GM23338 (cell line): ENCODE results near the gene RABIF. TPM values are rescaled to one million over a fixed set of nuclear protein-coding genes. Genes with fewer than 3 reads are reported as not detected.

Experiments
- ATAC-seq: fragments of 200-7000 bp; cut with Tn5 transposase; 3 replicates; pipeline ENCODE4 v1.9.1; 2020
- DNase-seq: peaks from one replicate; pipeline ENCODE4 v3.0.0-alpha.2; 2015; ENCODE audit warnings: low spot score
- H2AFZ ChIP-seq: fragments of 200-600 bp; sonication (generic); 2 replicates; pipeline ENCODE4 v1.8.0; 2016; ENCODE audit warnings: antibody characterized with exemption, mild to moderate bottlenecking, moderate library complexity
- H3F3A ChIP-seq: fragments of 200-600 bp; sonication (generic); replicated peaks from 2 replicates; pipeline ENCODE4 v1.8.0; 2017; ENCODE audit warnings: antibody characterized with exemption, mixed run types, low read depth
- H3K27ac ChIP-seq: fragments of 200-600 bp; sonication (generic); 2 replicates; pipeline ENCODE4 v1.6.1; 2016; ENCODE audit warnings: low read depth
- H3K27me3 ChIP-seq: fragments of 200-600 bp; sonication (generic); 2 replicates; pipeline ENCODE4 v1.8.0; 2016; ENCODE audit warnings: mild to moderate bottlenecking, mixed run types, moderate library complexity; ENCODE audit not compliant: insufficient read depth
- H3K36me3 ChIP-seq: fragments of 200-600 bp; sonication (generic); 2 replicates; pipeline ENCODE4 v1.8.0; 2016; ENCODE audit warnings: mild to moderate bottlenecking; ENCODE audit not compliant: insufficient read depth
- H3K4me1 ChIP-seq: fragments of 200-600 bp; sonication (generic); 2 replicates; pipeline ENCODE4 v1.8.0; 2016; ENCODE audit warnings: mild to moderate bottlenecking, moderate library complexity; ENCODE audit not compliant: insufficient read depth
- H3K4me2 ChIP-seq: fragments of 200-600 bp; sonication (generic); 2 replicates; pipeline ENCODE4 v1.7.1; 2017; ENCODE audit warnings: mixed run types
- H3K4me3 ChIP-seq: fragments of 200-600 bp; sonication (generic); 2 replicates; pipeline ENCODE4 v1.6.1; 2016; ENCODE audit warnings: mixed run types
- H3K79me2 ChIP-seq: fragments of 200-600 bp; sonication (generic); replicated peaks from 2 replicates; pipeline ENCODE4 v1.8.0; 2017; ENCODE audit warnings: mild to moderate bottlenecking; ENCODE audit not compliant: insufficient read depth
- H3K9me2 ChIP-seq: fragments of 200-600 bp; sonication (generic); 2 replicates; pipeline ENCODE4 v1.8.0; 2017; ENCODE audit not compliant: insufficient read depth
- H4K20me1 ChIP-seq: fragments of 200-600 bp; sonication (generic); replicated peaks from 2 replicates; pipeline ENCODE4 v1.8.0; 2017; ENCODE audit warnings: mild to moderate bottlenecking; ENCODE audit not compliant: insufficient read depth
- H3K27ac Mint-ChIP-seq: 2 replicates; pipeline ENCODE4 v1.8.0; 2020; ENCODE audit warnings: inconsistent platforms, mild to moderate bottlenecking, moderate library complexity, mixed read lengths
- H3K27me3 Mint-ChIP-seq: 3 replicates; pipeline ENCODE4 v1.8.0; 2022; ENCODE audit warnings: low read depth, mild to moderate bottlenecking, moderate library complexity, mixed read lengths, inconsistent platforms; ENCODE audit not compliant: insufficient read depth, poor library complexity
- H3K36me3 Mint-ChIP-seq: 3 replicates; pipeline ENCODE4 v1.8.0; 2021; ENCODE audit warnings: low read depth, mild to moderate bottlenecking, inconsistent platforms, moderate library complexity, mixed read lengths
- H3K4me1 Mint-ChIP-seq: 3 replicates; pipeline ENCODE4 v1.8.0; 2020; ENCODE audit warnings: mild to moderate bottlenecking, inconsistent platforms, mixed read lengths
- H3K4me3 Mint-ChIP-seq: 3 replicates; pipeline ENCODE4 v1.8.0; 2021; ENCODE audit warnings: moderate library complexity, mild to moderate bottlenecking, inconsistent platforms, mixed read lengths
- H3K9me3 Mint-ChIP-seq: 3 replicates; pipeline ENCODE4 v1.8.0; 2020; ENCODE audit warnings: moderate library complexity, mild to moderate bottlenecking, inconsistent platforms, mixed read lengths
- CREB1 ChIP-seq: fragments of 250-450 bp; sonication (Bioruptor Pico); IDR thresholded peaks from 2 replicates; pipeline ENCODE4 v1.5.0; 2020; ENCODE audit warnings: low read depth, mild to moderate bottlenecking, moderate library complexity
- EZH2 ChIP-seq: fragments of 200-600 bp; sonication (generic); IDR thresholded peaks from one replicate; pipeline ENCODE4 v1.8.0; 2017; ENCODE audit warnings: antibody characterized with exemption, mild to moderate bottlenecking, low read depth; ENCODE audit not compliant: unreplicated experiment
- EZH2phosphoT487 ChIP-seq: fragments of 200-600 bp; sonication (generic); IDR thresholded peaks from one replicate; pipeline ENCODE4 v1.8.1; 2018; ENCODE audit warnings: antibody characterized with exemption; ENCODE audit not compliant: unreplicated experiment
- JUNB ChIP-seq: IDR thresholded peaks from one replicate; pipeline ENCODE4 v1.6.1; 2016; ENCODE audit warnings: antibody characterized with exemption; ENCODE audit not compliant: unreplicated experiment
- NANOG ChIP-seq: IDR thresholded peaks from 2 replicates; pipeline ENCODE4 v1.6.1; 2016; ENCODE audit warnings: antibody characterized with exemption, borderline replicate concordance
- POLR2AphosphoS5 ChIP-seq: IDR thresholded peaks from 2 replicates; pipeline ENCODE4 v1.6.1; 2016; ENCODE audit warnings: antibody characterized with exemption, low read depth
- STAT1 ChIP-seq: IDR thresholded peaks from one replicate; pipeline ENCODE4 v1.6.1; 2016; ENCODE audit warnings: antibody characterized with exemption; ENCODE audit not compliant: unreplicated experiment
- ZNF114 ChIP-seq: fragments of 250-450 bp; sonication (Bioruptor Pico); IDR thresholded peaks from 2 replicates; pipeline ENCODE4 v1.5.0; 2020; ENCODE audit warnings: mild to moderate bottlenecking, moderate library complexity
- polyA plus RNA-seq: library from polyadenylated mRNA; unstranded; fragments of >200 nt; fragmentation: Nextera tagmentation; extraction: Ambion mirVana; gene quantifications from 2 replicates; pipeline ENCODE4 v1.2.1, GENCODE V29; 2016
- total RNA-seq: library from RNA; depleted of rRNA; stranded (reverse); fragments of >200 nt; shearing (Covaris generic); gene quantifications from 2 replicates; pipeline ENCODE4 v1.2.3, GENCODE V29; 2014
- TF ChIP-seq, protein P1 (sequence below), 2 experiments: fragments of 200-600 bp in 1 of 2; sonication (generic) in 1 of 2; conservative IDR thresholded peaks; 2 replicates each; pipeline versions ENCODE4 v1.5.1 to v1.6.1; 2016 to 2017; ENCODE audit warnings: antibody characterized with exemption in 2 of 2, low read depth in 2 of 2, mild to moderate bottlenecking in 2 of 2, moderate library complexity in 1 of 2
- TF ChIP-seq, protein P2 (sequence below): IDR thresholded peaks from 2 replicates; pipeline ENCODE4 v1.6.1; 2016; ENCODE audit warnings: antibody characterized with exemption

The RABIF gene
- total and polyA plus RNA-seq, 2 experiments from 2014 or later, result 4.9 to 7.6 TPM

DNA sequence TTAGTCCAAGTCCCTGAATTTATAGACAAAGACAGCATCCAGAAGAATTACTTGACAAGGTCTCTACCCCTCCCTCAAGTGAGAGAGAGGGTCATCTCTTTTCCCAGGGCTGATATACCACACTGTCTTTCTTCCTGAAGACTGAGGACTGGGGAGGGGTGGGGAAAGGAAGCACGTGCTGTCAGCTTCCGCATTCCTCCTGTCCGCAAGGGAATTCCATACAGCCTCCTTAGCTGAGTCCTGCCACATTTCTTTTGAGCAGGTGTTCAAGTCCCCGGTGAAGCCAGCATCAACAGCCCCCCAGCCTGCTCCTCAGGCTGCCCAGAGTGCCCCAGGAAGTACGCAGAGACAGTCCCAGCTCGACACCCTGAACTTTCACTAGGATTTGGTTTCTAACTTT is 44.0 kb downstream of the RABIF start (continued):
- TF ChIP-seq, protein P1, sequence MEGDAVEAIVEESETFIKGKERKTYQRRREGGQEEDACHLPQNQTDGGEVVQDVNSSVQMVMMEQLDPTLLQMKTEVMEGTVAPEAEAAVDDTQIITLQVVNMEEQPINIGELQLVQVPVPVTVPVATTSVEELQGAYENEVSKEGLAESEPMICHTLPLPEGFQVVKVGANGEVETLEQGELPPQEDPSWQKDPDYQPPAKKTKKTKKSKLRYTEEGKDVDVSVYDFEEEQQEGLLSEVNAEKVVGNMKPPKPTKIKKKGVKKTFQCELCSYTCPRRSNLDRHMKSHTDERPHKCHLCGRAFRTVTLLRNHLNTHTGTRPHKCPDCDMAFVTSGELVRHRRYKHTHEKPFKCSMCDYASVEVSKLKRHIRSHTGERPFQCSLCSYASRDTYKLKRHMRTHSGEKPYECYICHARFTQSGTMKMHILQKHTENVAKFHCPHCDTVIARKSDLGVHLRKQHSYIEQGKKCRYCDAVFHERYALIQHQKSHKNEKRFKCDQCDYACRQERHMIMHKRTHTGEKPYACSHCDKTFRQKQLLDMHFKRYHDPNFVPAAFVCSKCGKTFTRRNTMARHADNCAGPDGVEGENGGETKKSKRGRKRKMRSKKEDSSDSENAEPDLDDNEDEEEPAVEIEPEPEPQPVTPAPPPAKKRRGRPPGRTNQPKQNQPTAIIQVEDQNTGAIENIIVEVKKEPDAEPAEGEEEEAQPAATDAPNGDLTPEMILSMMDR (conservative IDR thresholded peaks at IDR 0.05; ENCODE audit: low read depth in 2 of 2), result no peak
- TF ChIP-seq EZH2phosphoT487, result no peak

DNA sequence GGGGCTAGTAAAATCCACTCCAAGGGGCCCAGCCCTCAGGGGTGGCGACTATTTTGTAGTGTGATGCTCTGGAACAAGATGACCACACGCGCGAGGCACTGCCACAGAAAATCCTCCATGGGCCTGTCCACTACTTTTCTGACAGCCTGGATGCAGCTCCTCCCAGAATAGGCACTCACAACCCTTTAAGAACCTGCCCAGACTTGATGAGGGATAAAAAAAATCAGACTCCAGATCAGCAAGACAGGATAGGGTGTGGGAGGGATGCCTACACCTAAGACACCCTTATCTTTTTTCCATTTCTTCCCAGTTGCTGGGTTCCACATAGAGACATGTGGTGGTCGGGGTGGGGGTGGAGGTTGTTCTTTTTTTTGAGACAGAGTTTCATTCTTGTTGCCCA is 44.7 kb downstream of the RABIF start:
- H3K79me2 ChIP-seq, result no peaks in the 10 kb centered on the region
- peaks cover 8% of the 10 kb centered on the region for H3K4me1 ChIP-seq
- no peak overlapping the region for H3K27ac ChIP-seq
- no peaks in the 10 kb centered on the region for H3K27me3 ChIP-seq
- no peak for ATAC-seq
- H2AFZ ChIP-seq, result no peak overlapping the region
- H3K4me3 Mint-ChIP-seq, result no peak overlapping the region
- no peak for DNase-seq
- no peak overlapping the region for H3K27ac Mint-ChIP-seq
- H3K9me2 ChIP-seq, result no peaks in the 10 kb centered on the region
- 0 out of 2 replicates have a peak, but pooled peaks cover 4% of the 10 kb centered on the region for H3F3A ChIP-seq
- H3K4me3 ChIP-seq, result no peak overlapping the region
- H3K4me1 Mint-ChIP-seq, result peaks cover 8% of the 10 kb centered on the region
- H3K36me3 ChIP-seq, result no peaks in the 10 kb centered on the region
- TF ChIP-seq POLR2AphosphoS5, result no peak
- H3K9me3 Mint-ChIP-seq, result no peaks in the 10 kb centered on the region
- H3K27me3 Mint-ChIP-seq, result peaks cover 9% of the 10 kb centered on the region
- no peaks in the 10 kb centered on the region; the same call in 2 of the 3 replicates for H3K36me3 Mint-ChIP-seq
- H3K4me2 ChIP-seq, result no peak overlapping the region
- no peaks in the 10 kb centered on the region for H4K20me1 ChIP-seq

DNA sequence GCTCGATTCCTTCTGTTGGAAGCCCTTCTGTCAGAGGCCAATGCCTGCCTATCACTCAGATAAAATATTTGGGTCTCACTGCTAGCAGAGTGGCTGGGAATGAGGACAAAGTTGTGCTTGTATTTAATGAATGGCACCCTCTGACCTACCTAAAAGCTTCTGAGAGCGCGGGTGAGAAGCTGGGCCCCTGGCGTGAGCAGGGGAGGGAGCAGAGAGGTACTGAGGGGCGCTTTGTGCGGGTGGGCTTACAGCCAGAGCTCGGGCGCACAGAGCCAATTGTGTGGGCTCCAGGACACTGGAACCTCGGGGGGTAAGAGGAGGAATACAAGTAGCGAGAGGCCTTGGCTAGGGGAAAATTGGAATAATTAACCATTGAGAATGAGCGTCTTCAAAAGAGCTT is 45.9 kb downstream of the RABIF start:
- Mint-ChIP-seq H3K4me1 (peaks cover 8% of the 10 kb centered on the region), H3K36me3 (no peaks in the 10 kb centered on the region), H3K4me3 (no peak overlapping the region), H3K27me3 (peaks cover 9% of the 10 kb centered on the region), H3K9me3 (no peaks in the 10 kb centered on the region), H3K27ac (no peak overlapping the region)
- Histone ChIP-seq H2AFZ (no peak overlapping the region), H3K4me3 (no peak overlapping the region), H3K9me2 (no peaks in the 10 kb centered on the region), H3K4me1 (peaks cover 8% of the 10 kb centered on the region), H3K79me2 (no peaks in the 10 kb centered on the region), H3K36me3 (no peaks in the 10 kb centered on the region), H3K27ac (no peak overlapping the region), H3K4me2 (no peak overlapping the region), H3F3A (0 out of 2 replicates have a peak, but pooled peaks cover 4% of the 10 kb centered on the region), H4K20me1 (no peaks in the 10 kb centered on the region), H3K27me3 (no peaks in the 10 kb centered on the region)
- DNase-seq (no peak), ATAC-seq (no peak)
- TF ChIP-seq POLR2AphosphoS5 (no peak), CREB1 (CRISPR knock-in tag) (no peak), EZH2phosphoT487 (no peak), ZNF114 (CRISPR knock-in tag) (no peak), NANOG (no peak), JUNB (no peak), STAT1 (no peak), EZH2 (no peak)
- TF ChIP-seq, protein P1 (conservative IDR thresholded peaks at IDR 0.05; ENCODE audit: low read depth in 2 of 2), result no peak
- TF ChIP-seq, protein P2, sequence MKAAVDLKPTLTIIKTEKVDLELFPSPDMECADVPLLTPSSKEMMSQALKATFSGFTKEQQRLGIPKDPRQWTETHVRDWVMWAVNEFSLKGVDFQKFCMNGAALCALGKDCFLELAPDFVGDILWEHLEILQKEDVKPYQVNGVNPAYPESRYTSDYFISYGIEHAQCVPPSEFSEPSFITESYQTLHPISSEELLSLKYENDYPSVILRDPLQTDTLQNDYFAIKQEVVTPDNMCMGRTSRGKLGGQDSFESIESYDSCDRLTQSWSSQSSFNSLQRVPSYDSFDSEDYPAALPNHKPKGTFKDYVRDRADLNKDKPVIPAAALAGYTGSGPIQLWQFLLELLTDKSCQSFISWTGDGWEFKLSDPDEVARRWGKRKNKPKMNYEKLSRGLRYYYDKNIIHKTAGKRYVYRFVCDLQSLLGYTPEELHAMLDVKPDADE, result no peak
